ENCODE data around the gene BCAS1.
A peak's percentile ranks its signal among the peaks of the same experiment; 100 is the strongest.

The BCAS1 gene

DNA sequence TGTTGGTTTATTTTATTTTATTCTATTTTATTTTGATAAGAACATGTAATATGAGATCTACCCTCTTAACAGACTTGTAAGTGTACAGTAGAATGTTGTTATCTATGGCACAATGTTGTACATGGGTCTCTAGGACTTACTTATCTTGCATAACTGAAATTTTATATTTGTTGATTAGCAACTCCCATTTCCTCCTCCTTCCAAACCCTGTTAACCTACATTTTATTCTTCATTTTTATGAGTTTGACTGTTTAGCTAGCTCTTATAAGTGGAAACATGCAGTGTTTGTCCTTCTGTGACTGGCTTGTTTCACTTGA lies 37.9 kb upstream of the BCAS1 start:
- H3K36me3 Mint-ChIP-seq (ENCODE audit: insufficient read depth): no peaks in the 10 kb centered on the region
- no peak overlapping the region for H3K27ac Mint-ChIP-seq
- ATAC-seq (replicated peaks) (no peak), DNase-seq (no peak)
- H3K9me3 Mint-ChIP-seq: no peaks in the 10 kb centered on the region
- peaks cover 0 to 23% of the 10 kb centered on the region in 2 donors for H3K27me3 Mint-ChIP-seq
- H3K4me3 Mint-ChIP-seq: no peak overlapping the region
- H3K4me1 Mint-ChIP-seq (ENCODE audit: low read depth in 2 of 2): peaks cover 0 to under 1% of the 10 kb centered on the region in 2 donors

DNA sequence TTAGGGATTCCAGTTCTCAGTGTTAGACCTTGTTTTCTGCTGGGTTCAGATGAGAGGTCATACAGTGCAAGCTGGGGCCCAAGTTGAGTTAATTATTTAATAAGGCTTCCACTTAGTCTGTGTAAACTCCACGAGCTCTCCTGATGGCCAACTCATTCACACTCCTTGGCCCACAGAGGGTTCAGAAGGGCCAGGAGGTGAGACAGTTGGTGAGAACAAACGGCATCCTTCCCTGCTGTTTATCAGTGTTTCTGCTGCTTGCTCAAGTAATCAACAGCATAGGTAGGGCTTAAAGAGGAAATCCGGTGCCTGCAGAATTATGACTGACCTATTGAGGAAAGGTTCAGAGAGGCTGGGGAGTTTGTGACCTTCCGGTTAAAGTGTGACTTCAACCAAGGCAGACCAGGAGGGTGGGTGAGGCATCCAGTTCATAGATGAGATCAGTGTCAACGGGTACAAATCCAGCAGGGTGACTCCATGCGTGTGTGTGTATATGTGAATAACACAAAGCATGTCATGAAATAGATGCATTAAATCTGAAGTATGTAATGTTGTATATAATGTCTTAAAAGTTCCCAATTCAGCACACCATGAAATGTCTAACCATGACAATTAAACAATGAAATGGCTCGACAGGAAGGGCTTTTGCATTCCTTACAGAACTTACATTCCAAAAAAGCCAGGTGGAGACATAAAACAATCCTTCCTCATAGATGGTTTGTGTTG lies 37.4 kb upstream of the BCAS1 start:
- H3K4me1 Mint-ChIP-seq (ENCODE audit: low read depth in 2 of 2): peaks cover 0 to 1% of the 10 kb centered on the region in 2 donors
- peaks cover 0 to 21% of the 10 kb centered on the region in 2 donors for H3K27me3 Mint-ChIP-seq
- ATAC-seq (replicated peaks): no peak
- H3K27ac Mint-ChIP-seq: no peak overlapping the region
- H3K9me3 Mint-ChIP-seq: no peaks in the 10 kb centered on the region
- H3K4me3 Mint-ChIP-seq: no peak overlapping the region
- H3K36me3 Mint-ChIP-seq (ENCODE audit: insufficient read depth): no peaks in the 10 kb centered on the region
- no peak for DNase-seq

DNA sequence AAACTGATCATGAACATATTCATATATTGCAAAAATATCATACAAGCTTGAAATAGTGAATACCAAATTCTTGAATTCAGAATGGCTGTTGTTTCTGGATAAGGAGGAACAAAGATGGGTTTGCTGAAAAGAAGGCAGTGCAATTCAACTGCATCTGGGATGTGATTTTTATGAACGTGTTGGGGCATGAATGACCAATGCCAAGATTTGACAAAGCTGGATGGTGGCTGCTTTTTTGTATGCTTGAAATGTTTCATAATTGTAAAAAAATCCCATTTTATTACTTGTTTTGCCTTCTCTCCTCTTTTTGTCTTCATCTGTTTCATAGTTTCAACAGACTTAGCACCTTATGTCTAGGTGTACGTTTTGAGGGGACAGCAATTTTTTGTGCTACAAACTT lies 36.8 kb upstream of the BCAS1 start:
- Mint-ChIP-seq H3K36me3 (ENCODE audit: insufficient read depth) (no peaks in the 10 kb centered on the region), H3K4me1 (ENCODE audit: low read depth in 2 of 2) (peaks cover 0 to 1% of the 10 kb centered on the region in 2 donors), H3K27ac (no peak overlapping the region), H3K4me3 (no peak overlapping the region), H3K9me3 (no peaks in the 10 kb centered on the region), H3K27me3 (peaks cover 0 to 21% of the 10 kb centered on the region in 2 donors)
- no peak for DNase-seq
- no peak for ATAC-seq (replicated peaks)

DNA sequence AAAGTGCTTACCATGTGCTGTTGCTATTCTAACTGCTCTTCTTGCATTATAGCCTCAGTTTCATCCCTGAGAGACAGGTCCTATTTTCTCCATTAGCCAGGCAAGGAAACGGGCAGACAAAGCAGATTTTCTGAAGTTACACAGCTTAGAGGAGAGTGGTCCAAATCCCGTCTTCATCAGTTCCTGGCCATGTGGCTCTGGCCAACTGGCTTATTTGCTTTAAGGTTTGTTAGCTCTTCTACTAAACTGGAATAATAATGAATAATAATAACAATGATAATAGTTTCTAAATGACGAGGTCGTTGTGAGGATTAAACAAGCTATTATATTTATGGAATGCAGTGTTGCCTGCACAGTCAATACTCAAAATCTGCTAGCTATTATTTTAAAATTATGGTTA lies 35.8 kb upstream of the BCAS1 start:
- no peaks in the 10 kb centered on the region for H3K36me3 Mint-ChIP-seq (ENCODE audit: insufficient read depth)
- peaks cover 0 to 21% of the 10 kb centered on the region in 2 donors for H3K27me3 Mint-ChIP-seq
- no peak overlapping the region for H3K4me3 Mint-ChIP-seq
- ATAC-seq (replicated peaks) (no peak), DNase-seq (no peak)
- no peak overlapping the region for H3K27ac Mint-ChIP-seq
- H3K4me1 Mint-ChIP-seq (ENCODE audit: low read depth in 2 of 2): peaks cover 0 to 1% of the 10 kb centered on the region in 2 donors
- H3K9me3 Mint-ChIP-seq: no peaks in the 10 kb centered on the region

DNA sequence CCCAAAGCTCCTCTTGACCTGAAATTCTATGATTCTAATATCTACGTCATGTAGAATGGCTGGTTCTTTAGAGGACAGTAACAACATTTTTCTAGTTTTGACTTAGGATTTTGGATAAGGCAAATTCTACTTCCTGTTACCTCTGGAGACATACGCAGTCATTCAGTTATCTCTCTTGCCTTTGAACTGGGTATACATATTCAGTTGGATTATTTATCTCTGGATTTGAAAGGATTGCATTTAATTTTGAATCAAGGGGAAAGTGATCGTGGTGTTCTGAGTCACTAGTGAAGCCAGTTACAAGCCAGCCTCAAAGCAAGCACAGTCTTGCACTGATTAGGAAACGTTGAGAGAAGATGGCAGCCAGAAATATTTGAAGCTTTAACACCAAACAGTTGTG lies 35.3 kb upstream of the BCAS1 start:
- no peaks in the 10 kb centered on the region for H3K36me3 Mint-ChIP-seq (ENCODE audit: insufficient read depth)
- no peak overlapping the region for H3K27ac Mint-ChIP-seq
- H3K4me1 Mint-ChIP-seq (ENCODE audit: low read depth in 2 of 2): peaks cover 0 to 1% of the 10 kb centered on the region in 2 donors
- no peak overlapping the region for H3K4me3 Mint-ChIP-seq
- H3K27me3 Mint-ChIP-seq: peaks cover 0 to 21% of the 10 kb centered on the region in 2 donors
- no peaks in the 10 kb centered on the region for H3K9me3 Mint-ChIP-seq
- ATAC-seq (replicated peaks) (no peak), DNase-seq (no peak)

GRCh38 chr20:54104781-54105180 lies 34.4 kb upstream of the BCAS1 start:
- H3K27ac Mint-ChIP-seq: no peak overlapping the region
- peaks cover 0 to 21% of the 10 kb centered on the region in 2 donors for H3K27me3 Mint-ChIP-seq
- DNase-seq: no peak
- no peak for ATAC-seq (replicated peaks)
- no peaks in the 10 kb centered on the region for H3K36me3 Mint-ChIP-seq (ENCODE audit: insufficient read depth)
- no peaks in the 10 kb centered on the region for H3K9me3 Mint-ChIP-seq
- no peak overlapping the region for H3K4me3 Mint-ChIP-seq
- H3K4me1 Mint-ChIP-seq (ENCODE audit: low read depth in 2 of 2): peaks cover 0 to 1% of the 10 kb centered on the region in 2 donors

- Mint-ChIP-seq H3K27ac (peak overlapping the region in 1 of 2 donors; percentile 72), H3K36me3 (ENCODE audit: insufficient read depth) (no peaks in the 10 kb centered on the region), H3K4me3 (no peak overlapping the region), H3K27me3 (peaks cover 0 to 21% of the 10 kb centered on the region in 2 donors), H3K9me3 (no peaks in the 10 kb centered on the region), H3K4me1 (ENCODE audit: low read depth in 2 of 2) (peaks cover 0 to 1% of the 10 kb centered on the region in 2 donors)
- no peak for DNase-seq
- ATAC-seq (replicated peaks): no peak
Observed at GRCh38 chr20:54103762-54104600, 33.6 kb upstream of the BCAS1 start.

DNA sequence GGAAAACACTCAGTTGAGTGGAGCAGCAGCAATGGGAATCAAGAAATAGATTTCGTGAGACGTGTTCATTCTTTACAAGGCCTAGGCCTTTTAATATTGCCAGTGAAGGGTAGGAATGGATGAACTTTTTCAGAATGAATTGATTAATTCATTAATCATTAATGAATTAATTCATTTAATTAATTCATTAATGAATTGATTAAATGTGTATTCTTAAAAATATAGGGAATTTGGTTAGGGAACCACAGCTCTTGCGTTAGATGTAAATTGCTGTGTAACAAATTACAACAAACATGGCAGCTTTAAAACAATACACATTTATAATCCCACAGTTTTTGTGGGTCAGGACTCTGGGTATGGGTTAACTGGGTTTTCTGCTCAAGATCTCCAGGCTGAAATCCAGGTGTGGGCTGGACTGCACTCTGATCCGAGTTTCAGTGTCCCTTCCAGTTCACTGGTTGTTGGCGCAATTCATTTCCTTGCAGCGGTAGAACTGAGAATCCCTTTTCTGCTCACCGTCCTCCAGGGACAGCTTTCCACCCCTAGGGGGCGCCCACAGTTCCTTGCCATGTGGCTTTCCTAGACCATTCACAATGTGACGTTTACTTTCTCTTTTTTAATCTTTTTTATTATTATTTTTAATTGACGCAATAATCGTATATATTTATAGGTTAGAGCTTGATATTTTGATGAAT lies 32.8 kb upstream of the BCAS1 start:
- Mint-ChIP-seq H3K9me3 (no peaks in the 10 kb centered on the region), H3K27me3 (peaks cover 0 to 21% of the 10 kb centered on the region in 2 donors), H3K27ac (peak overlapping the region in 1 of 2 donors; percentile 72), H3K4me3 (no peak overlapping the region), H3K4me1 (ENCODE audit: low read depth in 2 of 2) (peaks cover 0 to 1% of the 10 kb centered on the region in 2 donors), H3K36me3 (ENCODE audit: insufficient read depth) (no peaks in the 10 kb centered on the region)
- ATAC-seq (replicated peaks) (peak; percentile 77), DNase-seq (peak; percentile 67 to 71 (median 70))

GRCh38 chr20:54102543-54102942 lies 32.1 kb upstream of the BCAS1 start:
- no peaks in the 10 kb centered on the region for H3K36me3 Mint-ChIP-seq (ENCODE audit: insufficient read depth)
- H3K9me3 Mint-ChIP-seq: no peaks in the 10 kb centered on the region
- DNase-seq (no peak), ATAC-seq (replicated peaks) (no peak)
- no peak overlapping the region for H3K27ac Mint-ChIP-seq
- H3K27me3 Mint-ChIP-seq: peaks cover 0 to 21% of the 10 kb centered on the region in 2 donors
- H3K4me3 Mint-ChIP-seq: no peak overlapping the region
- H3K4me1 Mint-ChIP-seq (ENCODE audit: low read depth in 2 of 2): peaks cover 0 to 1% of the 10 kb centered on the region in 2 donors

- DNase-seq (no peak), ATAC-seq (replicated peaks) (no peak)
- peaks cover 1 to 4% of the 10 kb centered on the region in 2 donors for H3K4me1 Mint-ChIP-seq (ENCODE audit: low read depth in 2 of 2)
- no peaks in the 10 kb centered on the region for H3K9me3 Mint-ChIP-seq
- no peaks in the 10 kb centered on the region for H3K36me3 Mint-ChIP-seq (ENCODE audit: insufficient read depth)
- H3K27me3 Mint-ChIP-seq: peaks cover 0 to 19% of the 10 kb centered on the region in 2 donors
- H3K27ac Mint-ChIP-seq: no peak overlapping the region
- H3K4me3 Mint-ChIP-seq: no peak overlapping the region
Observed at GRCh38 chr20:54100563-54100962, 30.2 kb upstream of the BCAS1 start.

GRCh38 chr20:54099894-54100293 lies 29.5 kb upstream of the BCAS1 start:
- no peaks in the 10 kb centered on the region for H3K36me3 Mint-ChIP-seq (ENCODE audit: insufficient read depth)
- no peak overlapping the region for H3K27ac Mint-ChIP-seq
- no peak for DNase-seq
- no peaks in the 10 kb centered on the region for H3K9me3 Mint-ChIP-seq
- ATAC-seq (replicated peaks): no peak
- peaks cover 1 to 4% of the 10 kb centered on the region in 2 donors for H3K4me1 Mint-ChIP-seq (ENCODE audit: low read depth in 2 of 2)
- no peak overlapping the region for H3K4me3 Mint-ChIP-seq
- H3K27me3 Mint-ChIP-seq: peaks cover 0 to 12% of the 10 kb centered on the region in 2 donors

- peaks cover 0 to 4% of the 10 kb centered on the region in 2 donors for H3K4me1 Mint-ChIP-seq (ENCODE audit: low read depth in 2 of 2)
- no peak overlapping the region for H3K27ac Mint-ChIP-seq
- no peaks in the 10 kb centered on the region for H3K36me3 Mint-ChIP-seq (ENCODE audit: insufficient read depth)
- ATAC-seq (replicated peaks): no peak
- H3K9me3 Mint-ChIP-seq: no peaks in the 10 kb centered on the region
- H3K27me3 Mint-ChIP-seq: no peaks in the 10 kb centered on the region
- DNase-seq: no peak
- no peak overlapping the region for H3K4me3 Mint-ChIP-seq
Observed at GRCh38 chr20:54098047-54098446, 27.7 kb upstream of the BCAS1 start.

GRCh38 chr20:54097236-54097529 lies 26.8 kb upstream of the BCAS1 start:
- ATAC-seq (replicated peaks) (no peak), DNase-seq (no peak)
- H3K27ac Mint-ChIP-seq: no peak overlapping the region
- peaks cover 0 to 4% of the 10 kb centered on the region in 2 donors for H3K4me1 Mint-ChIP-seq (ENCODE audit: low read depth in 2 of 2)
- no peaks in the 10 kb centered on the region for H3K27me3 Mint-ChIP-seq
- no peak overlapping the region for H3K4me3 Mint-ChIP-seq
- H3K36me3 Mint-ChIP-seq (ENCODE audit: insufficient read depth): no peaks in the 10 kb centered on the region
- H3K9me3 Mint-ChIP-seq: no peaks in the 10 kb centered on the region
